Measurements from ENCODE around the gene PMPCA. TPM values are rescaled to one million over a fixed set of nuclear protein-coding genes. Genes with fewer than 3 reads are reported as not detected.

PMPCA gene
- total and polyA plus RNA-seq, 2 of the 8 experiments (the other 6 are each of a cell fraction or from before 2014, with no cell fraction given), result 60.0 to 88.2 TPM

DNA sequence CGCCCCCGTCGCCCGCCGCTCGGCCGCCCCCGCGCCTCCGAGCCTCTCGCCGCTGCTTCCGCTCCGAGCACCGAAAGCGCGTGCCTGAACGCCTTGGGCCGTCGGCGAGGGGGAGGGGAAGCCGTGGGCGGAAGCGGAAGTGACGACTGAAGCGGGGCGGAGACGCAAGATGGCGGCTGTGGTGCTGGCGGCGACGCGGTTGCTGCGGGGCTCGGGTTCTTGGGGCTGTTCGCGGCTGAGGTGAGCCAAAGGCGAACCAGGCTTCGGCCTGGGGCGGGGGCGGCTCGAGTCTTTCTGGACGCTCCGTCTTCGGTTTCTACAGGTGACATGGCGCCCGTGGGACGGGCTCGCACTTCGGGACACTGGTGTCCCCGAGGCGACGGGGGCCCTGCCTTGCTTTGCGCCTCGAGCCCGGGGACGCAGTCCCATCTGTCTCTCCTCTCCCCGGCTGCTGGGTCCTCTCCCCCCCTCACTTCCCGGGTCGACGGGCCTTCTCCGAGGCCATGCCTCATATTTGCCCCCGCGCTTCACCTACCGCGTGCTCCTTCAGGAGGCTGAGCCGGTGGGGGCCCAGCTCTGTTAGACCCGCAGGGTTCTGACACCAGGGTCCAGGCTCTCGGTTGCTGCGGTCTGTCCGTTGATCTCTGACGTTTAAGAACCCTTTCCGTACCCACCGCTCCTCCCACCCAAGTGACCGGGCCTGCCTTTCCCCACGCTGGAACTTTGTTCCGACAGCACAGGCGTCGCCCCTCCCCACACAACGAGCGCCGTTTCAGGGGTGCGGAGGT lies at the start of gene PMPCA, which contains the start of gene ENTR1 (continued):
- peak; percentile 81 for TF ChIP-seq ASH2L (IDR thresholded peaks at IDR 0.05; ENCODE audit: low read length)
- no peak for TF ChIP-seq CHD1 (IDR thresholded peaks at IDR 0.05; ENCODE audit: low read depth, low read length)
- no peak for TF ChIP-seq HDAC2 (IDR thresholded peaks at IDR 0.05; ENCODE audit: borderline replicate concordance in 1 of 2, low read depth in 2 of 2, low read length in 2 of 2)
- TF ChIP-seq SIRT6 (IDR thresholded peaks at IDR 0.05; ENCODE audit: low read length), result no peak
- no peak for TF ChIP-seq NANOG (IDR thresholded peaks at IDR 0.05; ENCODE audit: insufficient read depth, low read depth, low read length, poor library complexity, severe bottlenecking)
- TF ChIP-seq, protein P1, sequence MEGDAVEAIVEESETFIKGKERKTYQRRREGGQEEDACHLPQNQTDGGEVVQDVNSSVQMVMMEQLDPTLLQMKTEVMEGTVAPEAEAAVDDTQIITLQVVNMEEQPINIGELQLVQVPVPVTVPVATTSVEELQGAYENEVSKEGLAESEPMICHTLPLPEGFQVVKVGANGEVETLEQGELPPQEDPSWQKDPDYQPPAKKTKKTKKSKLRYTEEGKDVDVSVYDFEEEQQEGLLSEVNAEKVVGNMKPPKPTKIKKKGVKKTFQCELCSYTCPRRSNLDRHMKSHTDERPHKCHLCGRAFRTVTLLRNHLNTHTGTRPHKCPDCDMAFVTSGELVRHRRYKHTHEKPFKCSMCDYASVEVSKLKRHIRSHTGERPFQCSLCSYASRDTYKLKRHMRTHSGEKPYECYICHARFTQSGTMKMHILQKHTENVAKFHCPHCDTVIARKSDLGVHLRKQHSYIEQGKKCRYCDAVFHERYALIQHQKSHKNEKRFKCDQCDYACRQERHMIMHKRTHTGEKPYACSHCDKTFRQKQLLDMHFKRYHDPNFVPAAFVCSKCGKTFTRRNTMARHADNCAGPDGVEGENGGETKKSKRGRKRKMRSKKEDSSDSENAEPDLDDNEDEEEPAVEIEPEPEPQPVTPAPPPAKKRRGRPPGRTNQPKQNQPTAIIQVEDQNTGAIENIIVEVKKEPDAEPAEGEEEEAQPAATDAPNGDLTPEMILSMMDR (IDR thresholded peaks at IDR 0.05; ENCODE audit: control extremely low read depth in 1 of 3, insufficient read depth in 1 of 3, low read depth in 1 of 3, low read length in 3 of 3), result no peak
- no peak for TF ChIP-seq FOSL1 (IDR thresholded peaks at IDR 0.05; ENCODE audit: insufficient read depth, low read depth, low read length)
- TF ChIP-seq SP2 (IDR thresholded peaks at IDR 0.05; ENCODE audit: low read length), result no peak
- peak; percentile 86 for TF ChIP-seq TBP (IDR thresholded peaks at IDR 0.05; ENCODE audit: low read depth, low read length)
- TF ChIP-seq RFX5 (IDR thresholded peaks at IDR 0.05; ENCODE audit: borderline replicate concordance, low read depth, low read length), result no peak
- TF ChIP-seq, protein P2, sequence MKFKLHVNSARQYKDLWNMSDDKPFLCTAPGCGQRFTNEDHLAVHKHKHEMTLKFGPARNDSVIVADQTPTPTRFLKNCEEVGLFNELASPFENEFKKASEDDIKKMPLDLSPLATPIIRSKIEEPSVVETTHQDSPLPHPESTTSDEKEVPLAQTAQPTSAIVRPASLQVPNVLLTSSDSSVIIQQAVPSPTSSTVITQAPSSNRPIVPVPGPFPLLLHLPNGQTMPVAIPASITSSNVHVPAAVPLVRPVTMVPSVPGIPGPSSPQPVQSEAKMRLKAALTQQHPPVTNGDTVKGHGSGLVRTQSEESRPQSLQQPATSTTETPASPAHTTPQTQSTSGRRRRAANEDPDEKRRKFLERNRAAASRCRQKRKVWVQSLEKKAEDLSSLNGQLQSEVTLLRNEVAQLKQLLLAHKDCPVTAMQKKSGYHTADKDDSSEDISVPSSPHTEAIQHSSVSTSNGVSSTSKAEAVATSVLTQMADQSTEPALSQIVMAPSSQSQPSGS (IDR thresholded peaks at IDR 0.05; ENCODE audit: low read length), result no peak
- no peak for TF ChIP-seq SIX5 (IDR thresholded peaks at IDR 0.05; ENCODE audit: low read depth, low read length)
- TF ChIP-seq CHD2 (IDR thresholded peaks at IDR 0.05; ENCODE audit: low read length), result 0 out of 2 replicates have a peak, but pooled peaks have one; percentile 25
- no peak for TF ChIP-seq SP4 (IDR thresholded peaks at IDR 0.05; ENCODE audit: low read length)
- TF ChIP-seq TAF7 (optimal IDR thresholded peaks at IDR 0.05; ENCODE audit: borderline replicate concordance, low read depth, low read length), result peak; percentile 86
- TF ChIP-seq GTF2F1 (IDR thresholded peaks at IDR 0.05; ENCODE audit: borderline replicate concordance, low read depth, low read length), result no peak
- TF ChIP-seq TAF1 (IDR thresholded peaks at IDR 0.05; ENCODE audit: low read depth, low read length), result peak; percentile 97
- TF ChIP-seq KDM4A (IDR thresholded peaks at IDR 0.05; ENCODE audit: low read depth, low read length, severe bottlenecking), result no peak
- TF ChIP-seq RXRA (IDR thresholded peaks at IDR 0.05; ENCODE audit: insufficient read depth, low read depth, low read length), result no peak
- no peak for TF ChIP-seq TCF12 (IDR thresholded peaks at IDR 0.05; ENCODE audit: low read depth, low read length)

Data from H1 (cell line).